Liver (tissue), 3 donors: Measurements from ENCODE around the gene OR2W3.

Source experiments
- ATF3 ChIP-seq: IDR thresholded peaks from 2 replicates; pipeline ENCODE4 v1.6.1; 2016; ENCODE audit warnings: antibody characterized with exemption
- CTCF ChIP-seq: fragments of 150-350 bp; IDR thresholded peaks from 2 replicates; pipeline ENCODE4 v1.5.1; 2017; ENCODE audit warnings: improper control_type of control experiment, low read depth, low read length; ENCODE audit not compliant: missing input control
- FOXA1 ChIP-seq: IDR thresholded peaks from 2 replicates; pipeline ENCODE4 v1.6.1; 2016; ENCODE audit warnings: antibody characterized with exemption
- HNF4A ChIP-seq, 2 donors: conservative IDR thresholded peaks; 2 replicates each; pipeline ENCODE4 v1.6.1; 2016; ENCODE audit warnings: antibody characterized with exemption in 2 of 2, mild to moderate bottlenecking in 2 of 2
- HNF4G ChIP-seq: IDR thresholded peaks from 2 replicates; pipeline ENCODE4 v1.6.1; 2016; ENCODE audit warnings: antibody characterized with exemption
- JUND ChIP-seq, 2 donors: IDR thresholded peaks; 2 replicates each; pipeline ENCODE4 v1.6.1; 2016; ENCODE audit warnings: antibody characterized with exemption in 2 of 2
- MAX ChIP-seq: IDR thresholded peaks from 2 replicates; pipeline ENCODE4 v1.6.1; 2016; ENCODE audit warnings: antibody characterized with exemption
- RAD21 ChIP-seq, 2 donors: IDR thresholded peaks; 2 replicates each; pipeline ENCODE4 v1.6.1; 2016; ENCODE audit warnings: antibody characterized with exemption in 2 of 2, mild to moderate bottlenecking in 2 of 2
- REST ChIP-seq: IDR thresholded peaks from 2 replicates; pipeline ENCODE4 v1.6.1; 2016; ENCODE audit warnings: antibody characterized with exemption, mild to moderate bottlenecking
- SP1 ChIP-seq: IDR thresholded peaks from 2 replicates; pipeline ENCODE4 v1.6.1; 2018; ENCODE audit warnings: antibody characterized with exemption, mild to moderate bottlenecking
- TAF1 ChIP-seq: conservative IDR thresholded peaks from 2 replicates; pipeline ENCODE4 v1.6.1; 2016; ENCODE audit warnings: antibody characterized with exemption, mild to moderate bottlenecking
- YY1 ChIP-seq: IDR thresholded peaks from 2 replicates; pipeline ENCODE4 v1.6.1; 2016; ENCODE audit warnings: antibody characterized with exemption, mild to moderate bottlenecking
- donor health status: healthy.
- donor health status: healthy.

GRCh38 chr1:247936415-247936814 is 41.0 kb downstream of the OR2W3 start:
- no peak for TF ChIP-seq YY1
- no peak for TF ChIP-seq CTCF
- TF ChIP-seq REST = no peak
- TF ChIP-seq MAX = no peak
- no peak for TF ChIP-seq ATF3
- no peak for TF ChIP-seq HNF4A (conservative IDR thresholded peaks at IDR 0.05)
- no peak for TF ChIP-seq RAD21 (IDR thresholded peaks at IDR 0.05)
- no peak for TF ChIP-seq TAF1
- no peak for TF ChIP-seq FOXA1
- no peak for TF ChIP-seq JUND (IDR thresholded peaks at IDR 0.05)
- no peak for TF ChIP-seq HNF4G
- no peak for TF ChIP-seq SP1
